Common myeloid progenitor, CD34-positive (primary cell): ENCODE results near the gene QSOX1.
"Not testable (repeated sequence)": the region's sequence is repeated elsewhere in the genome, so short reads cannot be mapped to it uniquely, and the experiment has no call there.

Experiments
- CTCF ChIA-PET: fragments of 350-600 bp; sonication (Branson Sonifier 250); formaldehyde crosslinking; loops from one replicate; lab custom pipeline; 2021; ENCODE audit warnings: antibody characterized with exemption; lab: Charles Lee
- POLR2A ChIA-PET: fragments of 350-600 bp; sonication (Branson Sonifier 250); formaldehyde crosslinking; loops from one replicate; lab custom pipeline; 2021; ENCODE audit warnings: antibody characterized with exemption; lab: Charles Lee
- DNase-seq, 3 donors: peaks; one replicate each; pipeline versions ENCODE4 v3.0.0 to v3.0.0-alpha.2; 2013
- H3K27ac ChIP-seq, 2 experiments: 1 replicate in 1 of 2; 2 replicates in 1 of 2; pipeline ENCODE4 v1.7.0; 2013; ENCODE audit warnings: inconsistent platforms in 2 of 2, low read length in 2 of 2, mild to moderate bottlenecking in 2 of 2, low read depth in 1 of 2, moderate library complexity in 1 of 2; ENCODE audit not compliant: severe bottlenecking in 2 of 2, insufficient read depth in 1 of 2, poor library complexity in 1 of 2
- H3K27me3 ChIP-seq, 5 experiments: replicated peaks in 2 of 5; 1 replicate in 3 of 5; 2 replicates in 2 of 5; pipeline versions ENCODE4 v1.6.1 to v1.7.0; 2013; ENCODE audit warnings: low read length in 4 of 5, mild to moderate bottlenecking in 2 of 5, moderate library complexity in 2 of 5, inconsistent platforms in 1 of 5; ENCODE audit not compliant: insufficient read depth in 5 of 5, control insufficient read depth in 4 of 5
- H3K36me3 ChIP-seq, 4 experiments: 1 replicate in 2 of 4; 2 replicates in 2 of 4; pipeline versions ENCODE4 v1.6.1 to v1.7.0; 2013; ENCODE audit warnings: low read length in 3 of 4, control low read depth in 1 of 4, mild to moderate bottlenecking in 1 of 4; ENCODE audit not compliant: control insufficient read depth in 4 of 4, insufficient read depth in 4 of 4
- H3K4me1 ChIP-seq, 4 experiments: 1 replicate in 3 of 4; 2 replicates in 1 of 4; pipeline versions ENCODE4 v1.6.1 to v1.7.1; 2013; ENCODE audit warnings: low read length in 3 of 4, mild to moderate bottlenecking in 3 of 4, control low read depth in 1 of 4, inconsistent platforms in 1 of 4, moderate library complexity in 1 of 4; ENCODE audit not compliant: control insufficient read depth in 4 of 4, insufficient read depth in 4 of 4; ENCODE audit errors: control extremely low read depth in 1 of 4
- H3K4me3 ChIP-seq, 7 experiments: 1 replicate in 4 of 7; 2 replicates in 3 of 7; pipeline versions ENCODE4 v1.5.1 to v1.7.0; 2013; ENCODE audit warnings: mild to moderate bottlenecking in 7 of 7, low read length in 6 of 7, moderate library complexity in 6 of 7, inconsistent platforms in 2 of 7, low read depth in 2 of 7, control low read depth in 1 of 7; ENCODE audit not compliant: insufficient read depth in 4 of 7, control insufficient read depth in 1 of 7; ENCODE audit errors: extremely low read depth in 1 of 7
- H3K9me3 ChIP-seq, 5 experiments: 1 replicate in 4 of 5; 2 replicates in 1 of 5; pipeline versions ENCODE4 v1.6.1 to v1.7.1; 2013; ENCODE audit warnings: low read length in 4 of 5, mild to moderate bottlenecking in 2 of 5, inconsistent platforms in 1 of 5, low read depth in 1 of 5, moderate library complexity in 1 of 5; ENCODE audit not compliant: control insufficient read depth in 4 of 5, insufficient read depth in 2 of 5; ENCODE audit errors: control extremely low read depth in 1 of 5
- WGBS: methylation state at CpG from one replicate; pipeline ENCODE4 v1.1.5; 2013; ENCODE audit not compliant: insufficient coverage; 5-methylcytosine and 5-hydroxymethylcytosine counted together

The QSOX1 gene

DNA sequence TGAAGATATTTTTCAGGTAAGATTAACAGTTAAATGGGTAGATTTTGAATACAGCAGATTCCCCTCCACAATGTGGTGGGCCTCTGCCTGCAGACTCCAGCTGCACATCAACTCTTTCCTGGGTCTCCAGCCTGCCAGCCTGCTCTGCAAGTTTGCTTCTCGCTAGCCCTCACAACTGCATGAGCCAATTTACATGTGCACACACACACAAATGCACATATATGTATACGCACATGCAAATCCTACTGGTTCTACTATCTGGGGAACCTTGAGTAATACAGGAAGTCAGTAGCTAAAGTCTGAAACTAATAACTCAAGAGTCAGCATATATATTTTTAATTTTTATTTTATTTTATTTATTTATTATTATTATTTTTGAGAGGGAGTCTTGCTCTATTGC is 34.8 kb upstream of the QSOX1 start:
- Histone ChIP-seq H3K27ac (no peak overlapping the region), H3K4me3 (no peak overlapping the region), H3K9me3 (no peaks in the 10 kb centered on the region), H3K36me3 (peaks cover 0 to 3% (median 2%) of the 10 kb centered on the region in 4 experiments), H3K4me1 (peaks cover 3 to 11% (median 6%) of the 10 kb centered on the region in 4 experiments), H3K27me3 (no peaks in the 10 kb centered on the region)
- ChIA-PET CTCF (no interaction called here), POLR2A (no interaction called here)
- DNase-seq: no peak
- no CpG with 5 or more reads among the region's 2 CpGs for WGBS

DNA sequence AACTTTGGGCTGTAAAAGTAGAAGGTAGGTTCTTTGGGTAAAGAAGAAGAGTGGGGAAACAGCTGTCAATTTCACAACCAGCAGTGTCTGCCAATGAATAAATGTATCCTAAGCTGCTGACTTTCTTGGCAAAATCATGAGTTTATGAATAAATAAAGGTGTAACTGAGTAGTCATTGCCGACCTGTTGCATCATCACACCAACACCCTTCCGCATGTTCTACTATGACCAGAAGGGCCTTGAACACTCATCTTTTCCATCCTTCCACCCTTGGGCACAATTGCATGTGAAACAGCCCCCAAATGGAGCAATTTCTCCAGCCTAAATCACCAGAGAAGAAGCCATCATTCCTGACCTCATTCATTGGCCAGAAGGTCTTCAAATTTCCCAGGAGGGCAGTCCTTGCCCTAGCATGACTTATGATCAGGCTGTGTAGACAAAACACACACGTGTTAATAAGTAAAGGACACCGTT is 31.2 kb upstream of the QSOX1 start:
- no peak for DNase-seq
- Histone ChIP-seq H3K36me3 (no peaks in the 10 kb centered on the region), H3K4me1 (no peaks in the 10 kb centered on the region), H3K4me3 (no peak overlapping the region), H3K27me3 (no peaks in the 10 kb centered on the region), H3K9me3 (no peaks in the 10 kb centered on the region), H3K27ac (no peak overlapping the region)
- CTCF ChIA-PET: interaction anchor here (1.0 to 1.3 kb wide), 2 partner anchors 10 to 22 kb away, joined by 3 to 6 read pairs; no protein-coding TSS in a partner anchor
- WGBS: 100% methylated on average over 2 of the region's 4 CpGs
- POLR2A ChIA-PET: no interaction called here

DNA sequence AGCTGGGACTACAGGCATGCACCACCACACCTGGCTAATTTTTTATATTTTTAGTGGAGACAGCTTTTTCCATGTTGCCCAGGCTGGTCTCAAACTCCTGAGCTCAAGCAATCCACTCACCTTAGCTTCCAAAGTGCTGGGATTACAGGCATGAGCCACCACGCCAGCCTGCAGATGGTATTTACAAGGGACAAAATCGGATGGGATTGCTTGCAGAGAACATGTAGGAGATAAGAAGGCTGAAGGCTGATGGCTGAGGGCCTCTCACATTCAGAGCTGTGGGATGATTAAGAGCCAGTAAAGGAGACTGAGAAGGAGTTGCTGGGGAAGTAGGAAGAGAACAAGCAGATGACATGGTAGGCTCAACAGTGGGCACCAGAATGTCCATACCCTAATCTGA is 24.0 kb upstream of the QSOX1 start:
- H3K27ac ChIP-seq: no peak overlapping the region
- peaks cover 0 to 5% (median 0%) of the 10 kb centered on the region in 4 experiments for H3K4me1 ChIP-seq
- 100% methylated on average over 2 of the region's 2 CpGs for WGBS
- H3K4me3 ChIP-seq: no peak overlapping the region
- peaks cover 0 to 5% (median 0%) of the 10 kb centered on the region in 5 experiments for H3K9me3 ChIP-seq
- H3K27me3 ChIP-seq: no peaks in the 10 kb centered on the region
- POLR2A ChIA-PET: no interaction called here
- CTCF ChIA-PET: no interaction called here
- no peak for DNase-seq
- no peaks in the 10 kb centered on the region for H3K36me3 ChIP-seq

DNA sequence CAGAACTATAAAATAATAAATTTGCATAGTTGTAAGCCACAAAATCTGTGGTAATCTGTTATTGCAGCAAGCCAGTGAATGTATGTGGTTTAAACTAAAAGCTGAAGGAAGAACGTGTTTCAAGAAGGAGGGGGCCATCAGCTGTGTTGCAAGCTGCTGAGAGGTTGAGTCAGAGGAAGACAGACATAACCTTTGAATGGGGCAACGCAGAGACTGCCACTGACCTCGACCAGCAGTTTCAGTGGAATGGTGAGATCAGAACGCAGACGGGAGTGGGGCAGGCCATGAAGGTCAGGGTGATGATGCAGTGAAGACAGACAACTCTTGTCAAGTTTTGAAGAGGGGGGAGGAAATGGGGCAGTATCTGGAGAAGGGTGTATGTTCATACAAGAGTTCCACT is 23.2 kb upstream of the QSOX1 start:
- DNase-seq: peak in 2 of 3 donors; percentile 33 to 41
- POLR2A ChIA-PET: no interaction called here
- Histone ChIP-seq H3K27ac (no peak overlapping the region), H3K4me3 (no peak overlapping the region), H3K9me3 (peaks cover 0 to 10% (median 5%) of the 10 kb centered on the region in 5 experiments), H3K4me1 (peaks cover 0 to 5% (median 0%) of the 10 kb centered on the region in 4 experiments), H3K27me3 (no peaks in the 10 kb centered on the region), H3K36me3 (no peaks in the 10 kb centered on the region)
- CTCF ChIA-PET: no interaction called here
- WGBS: 91% methylated on average over 5 of the region's 5 CpGs

DNA sequence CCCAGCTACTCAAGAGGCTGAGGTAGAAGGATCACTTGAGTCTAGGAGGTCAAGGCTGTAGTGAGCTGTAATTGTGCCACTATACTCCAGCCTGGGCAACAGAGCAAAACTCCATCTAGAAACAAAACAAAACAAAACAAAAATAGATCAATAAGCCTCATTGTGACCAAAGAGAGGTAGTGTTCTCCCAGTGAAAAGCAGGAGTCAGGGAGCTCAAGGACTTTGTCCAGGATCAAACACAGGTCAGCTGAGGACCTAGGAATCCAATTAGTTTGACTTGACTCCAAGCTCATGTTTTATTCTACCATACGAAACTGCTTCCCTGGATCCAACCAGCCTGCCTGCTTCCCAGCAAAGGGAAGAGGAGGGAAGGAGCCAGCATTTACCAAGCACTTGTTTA is 21.5 kb upstream of the QSOX1 start:
- CTCF ChIA-PET: interaction anchor here (1.9 kb wide), 1 partner anchor 47 kb away, joined by 4 read pairs; no protein-coding TSS in a partner anchor

DNA sequence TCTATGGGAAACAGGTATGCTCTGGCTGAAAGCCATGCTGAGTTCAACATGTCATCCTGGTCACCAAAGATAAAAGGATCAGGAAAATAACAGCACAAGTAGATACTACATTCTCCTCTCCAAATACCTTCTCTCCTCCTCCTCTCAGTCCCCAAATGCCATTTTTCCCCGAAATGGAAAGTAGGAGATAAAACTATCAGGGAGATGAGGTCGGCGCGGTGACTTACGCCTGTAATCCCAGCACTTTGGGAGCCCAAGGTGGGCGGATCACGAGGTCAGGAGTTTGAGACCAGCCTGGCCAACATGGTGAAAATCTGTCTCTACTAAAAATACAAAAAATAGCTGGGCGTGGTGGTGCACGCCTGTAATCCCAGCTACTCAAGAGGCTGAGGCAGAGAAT is 21.0 kb upstream of the QSOX1 start:
- H3K27ac ChIP-seq, H3K36me3 ChIP-seq, H3K27me3 ChIP-seq, POLR2A ChIA-PET, H3K4me1 ChIP-seq, H3K4me3 ChIP-seq, DNase-seq: not testable (repeated sequence)
- CTCF ChIA-PET: interaction anchor here (1.9 kb wide), 1 partner anchor 46 kb away, joined by 4 read pairs; no protein-coding TSS in a partner anchor
- WGBS: 84% methylated on average over 9 of the region's 9 CpGs
- H3K9me3 ChIP-seq: peaks cover 0 to 12% (median 5%) of the 10 kb centered on the region in 5 experiments

More for the DNA sequence above, 21.5 kb upstream of the QSOX1 start:
- Histone ChIP-seq H3K27ac (no peak overlapping the region), H3K9me3 (peaks cover 0 to 12% (median 5%) of the 10 kb centered on the region in 5 experiments), H3K4me1 (peaks cover 0 to 5% (median 0%) of the 10 kb centered on the region in 4 experiments), H3K27me3 (no peaks in the 10 kb centered on the region), H3K4me3 (no peak overlapping the region), H3K36me3 (no peaks in the 10 kb centered on the region)
- POLR2A ChIA-PET: no interaction called here
- WGBS: 100% methylated on average over 1 of the region's 1 CpG
- no peak for DNase-seq

DNA sequence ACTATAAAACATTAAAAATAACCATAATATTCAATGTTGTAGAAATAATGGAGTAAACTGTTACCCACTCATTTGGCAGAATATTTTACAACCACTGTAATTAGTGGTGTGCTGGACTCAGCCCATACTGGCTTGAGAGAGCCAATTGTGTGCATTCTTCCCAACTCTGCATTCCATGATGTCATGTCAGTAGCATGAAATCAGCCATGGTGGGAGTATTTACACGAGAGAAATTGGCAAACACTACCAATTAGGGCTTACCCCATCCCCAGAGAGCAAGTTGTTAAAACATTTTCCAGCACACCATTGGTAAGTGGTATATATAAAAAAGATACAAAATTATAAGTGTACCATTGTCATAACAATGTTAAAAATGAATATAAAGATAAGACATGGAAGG is 19.1 kb upstream of the QSOX1 start:
- Histone ChIP-seq H3K4me3 (no peak overlapping the region), H3K27me3 (no peaks in the 10 kb centered on the region), H3K4me1 (peaks cover 0 to 5% (median 0%) of the 10 kb centered on the region in 4 experiments), H3K36me3 (no peaks in the 10 kb centered on the region), H3K9me3 (peaks cover 0 to 12% (median 5%) of the 10 kb centered on the region in 5 experiments), H3K27ac (no peak overlapping the region)
- no CpG with 5 or more reads among the region's 1 CpG for WGBS
- no peak for DNase-seq
- CTCF ChIA-PET: interaction anchor here (1.5 kb wide), 1 partner anchor 10 kb away, joined by 4 read pairs; no protein-coding TSS in a partner anchor
- POLR2A ChIA-PET: no interaction called here
